ENCODE results near the gene KCNAB1.

DNA sequence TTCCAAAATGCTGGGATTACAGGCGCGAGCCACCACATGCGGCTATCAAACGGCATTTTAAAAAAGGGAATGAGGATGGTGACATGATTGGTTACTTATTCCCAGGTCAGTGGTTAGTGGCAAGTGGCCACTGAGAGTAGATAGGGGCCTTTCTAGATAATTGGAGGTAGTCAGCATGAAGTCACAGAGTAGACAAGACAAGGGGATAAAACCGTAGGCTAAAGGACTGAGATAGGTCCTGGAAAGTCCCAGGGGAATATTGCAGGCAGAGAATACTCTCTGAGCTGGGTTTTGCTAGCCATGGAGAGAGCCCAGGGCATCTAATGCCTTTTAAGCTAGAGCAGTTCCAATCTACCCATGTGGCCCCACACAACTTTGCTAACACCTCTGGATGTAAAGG, 52.2 kb downstream of the KCNAB1 start:
- TF ChIP-seq, protein P1, sequence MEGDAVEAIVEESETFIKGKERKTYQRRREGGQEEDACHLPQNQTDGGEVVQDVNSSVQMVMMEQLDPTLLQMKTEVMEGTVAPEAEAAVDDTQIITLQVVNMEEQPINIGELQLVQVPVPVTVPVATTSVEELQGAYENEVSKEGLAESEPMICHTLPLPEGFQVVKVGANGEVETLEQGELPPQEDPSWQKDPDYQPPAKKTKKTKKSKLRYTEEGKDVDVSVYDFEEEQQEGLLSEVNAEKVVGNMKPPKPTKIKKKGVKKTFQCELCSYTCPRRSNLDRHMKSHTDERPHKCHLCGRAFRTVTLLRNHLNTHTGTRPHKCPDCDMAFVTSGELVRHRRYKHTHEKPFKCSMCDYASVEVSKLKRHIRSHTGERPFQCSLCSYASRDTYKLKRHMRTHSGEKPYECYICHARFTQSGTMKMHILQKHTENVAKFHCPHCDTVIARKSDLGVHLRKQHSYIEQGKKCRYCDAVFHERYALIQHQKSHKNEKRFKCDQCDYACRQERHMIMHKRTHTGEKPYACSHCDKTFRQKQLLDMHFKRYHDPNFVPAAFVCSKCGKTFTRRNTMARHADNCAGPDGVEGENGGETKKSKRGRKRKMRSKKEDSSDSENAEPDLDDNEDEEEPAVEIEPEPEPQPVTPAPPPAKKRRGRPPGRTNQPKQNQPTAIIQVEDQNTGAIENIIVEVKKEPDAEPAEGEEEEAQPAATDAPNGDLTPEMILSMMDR (optimal IDR thresholded peaks at IDR 0.05 in 1 of 3, IDR thresholded peaks at IDR 0.05 in 1 of 3, conservative IDR thresholded peaks at IDR 0.05 in 1 of 3; ENCODE audit: extremely low read depth in 1 of 3, insufficient read depth in 2 of 3, low read length in 3 of 3) = no peak
- no peak for TF ChIP-seq EZH2 (IDR thresholded peaks at IDR 0.05; ENCODE audit: low read length)

All from keratinocyte (primary cell).